Measurements from ENCODE around the gene SORL1. TPM values are rescaled to one million over a fixed set of nuclear protein-coding genes. Genes with fewer than 3 reads are reported as not detected.

SORL1 gene
- total RNA-seq, 4 donors from 2014 or later, result 12.1 to 42.8 (median 21.0) TPM

- Histone ChIP-seq H3K4me3 (no peak overlapping the region), H3K27me3 (no peaks in the 10 kb centered on the region), H3K9me3 (peaks cover 9% of the 10 kb centered on the region), H3K36me3 (no peaks in the 10 kb centered on the region), H3K4me1 (peaks cover 7% of the 10 kb centered on the region), H3K27ac (no peak overlapping the region)
- TF ChIP-seq CTCF (IDR thresholded peaks at IDR 0.05) (no peak), EP300 (IDR thresholded peaks at IDR 0.05) (no peak), POLR2AphosphoS5 (IDR thresholded peaks at IDR 0.05) (no peak), POLR2A (IDR thresholded peaks at IDR 0.05) (no peak)
- no peak for DNase-seq (ENCODE audit: low spot score in 2 of 2)
- 81% methylated on average over 4 of the region's 4 CpGs for WGBS
Observed at GRCh38 chr11:121520243-121521144, 68.4 kb downstream of the SORL1 start.

GRCh38 chr11:121521145-121522042 is 69.3 kb downstream of the SORL1 start:
- H3K27ac ChIP-seq, result no peak overlapping the region
- H3K9me3 ChIP-seq, result peaks cover 15% of the 10 kb centered on the region
- no peak for DNase-seq (ENCODE audit: low spot score in 2 of 2)
- H3K27me3 ChIP-seq, result no peaks in the 10 kb centered on the region
- H3K4me3 ChIP-seq, result no peak overlapping the region
- H3K36me3 ChIP-seq, result no peaks in the 10 kb centered on the region
- WGBS, result 82% methylated on average over 4 of the region's 4 CpGs
- H3K4me1 ChIP-seq, result peaks cover 7% of the 10 kb centered on the region
- TF ChIP-seq CTCF (IDR thresholded peaks at IDR 0.05), result no peak
- no peak for TF ChIP-seq EP300 (IDR thresholded peaks at IDR 0.05)
- TF ChIP-seq POLR2A (IDR thresholded peaks at IDR 0.05), result no peak
- TF ChIP-seq POLR2AphosphoS5 (IDR thresholded peaks at IDR 0.05), result no peak

GRCh38 chr11:121522043-121522941 is 70.2 kb downstream of the SORL1 start:
- Histone ChIP-seq H3K36me3 (no peaks in the 10 kb centered on the region), H3K9me3 (peaks cover 15% of the 10 kb centered on the region), H3K27me3 (no peaks in the 10 kb centered on the region), H3K27ac (no peak overlapping the region), H3K4me3 (no peak overlapping the region), H3K4me1 (peaks cover 7% of the 10 kb centered on the region)
- 94% methylated on average over 11 of the region's 11 CpGs for WGBS
- TF ChIP-seq EP300 (IDR thresholded peaks at IDR 0.05) (no peak), POLR2A (IDR thresholded peaks at IDR 0.05) (no peak), CTCF (IDR thresholded peaks at IDR 0.05) (no peak), POLR2AphosphoS5 (IDR thresholded peaks at IDR 0.05) (no peak)
- no peak for DNase-seq (ENCODE audit: low spot score in 2 of 2)

- no peaks in the 10 kb centered on the region for H3K27me3 ChIP-seq
- no peaks in the 10 kb centered on the region for H3K36me3 ChIP-seq
- DNase-seq (ENCODE audit: low spot score in 2 of 2), result no peak
- TF ChIP-seq POLR2AphosphoS5 (IDR thresholded peaks at IDR 0.05), result no peak
- no peak for TF ChIP-seq EP300 (IDR thresholded peaks at IDR 0.05)
- no peak for TF ChIP-seq POLR2A (IDR thresholded peaks at IDR 0.05)
- no peak for TF ChIP-seq CTCF (IDR thresholded peaks at IDR 0.05)
- no peak overlapping the region for H3K27ac ChIP-seq
- no peak overlapping the region for H3K4me3 ChIP-seq
- peaks cover 15% of the 10 kb centered on the region for H3K9me3 ChIP-seq
- H3K4me1 ChIP-seq, result peaks cover 7% of the 10 kb centered on the region
- 77% methylated on average over 13 of the region's 13 CpGs for WGBS
Observed at GRCh38 chr11:121523581-121524232, 71.6 kb downstream of the SORL1 start.

Measured in suprapubic skin (tissue), 4 donors.